GM21381 (cell line): Measurements from ENCODE around the gene SETBP1.

ENCODE experiments used
- ATAC-seq: cut with Tn5 transposase; IDR thresholded peaks from one replicate; pipeline ENCODE4 v1.9.1; 2021; ENCODE audit warnings: mild to moderate bottlenecking, moderate library complexity; ENCODE audit not compliant: unreplicated experiment

Gene SETBP1

DNA sequence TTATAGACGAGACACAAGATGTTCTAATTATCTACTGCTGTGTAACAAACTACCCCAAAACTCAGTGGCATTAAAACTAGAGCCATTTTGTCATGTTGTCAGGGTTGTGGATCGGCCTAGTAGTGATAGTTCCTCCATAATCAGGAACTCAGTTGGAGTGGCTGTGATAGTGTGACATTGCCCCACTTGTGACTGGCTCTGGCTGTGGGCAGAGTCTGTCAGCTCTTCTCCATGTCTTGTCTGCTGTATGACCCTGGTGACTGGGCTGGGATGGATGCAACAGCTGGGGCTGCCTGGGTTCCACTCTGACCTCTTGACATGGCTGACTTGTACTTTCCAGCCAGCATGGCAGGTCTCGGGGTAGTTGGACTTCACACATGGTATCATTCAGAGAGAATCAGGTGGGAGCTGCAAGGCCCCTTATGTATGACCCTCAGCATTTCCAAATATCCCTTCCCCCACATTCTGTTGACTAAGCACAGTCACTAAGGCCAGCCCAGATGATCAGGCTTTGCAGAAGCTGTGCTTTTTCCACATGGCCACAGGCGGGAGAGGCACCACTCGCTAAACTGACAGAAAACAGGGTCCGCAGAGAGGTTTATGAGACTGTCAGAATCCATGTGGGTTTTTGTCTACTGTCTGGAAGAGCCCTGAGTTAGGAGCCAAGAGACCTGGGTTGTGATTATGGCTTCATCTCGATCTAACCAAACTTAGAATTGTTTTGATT is 50.3 kb downstream of the SETBP1 start:
- no peak for ATAC-seq

DNA sequence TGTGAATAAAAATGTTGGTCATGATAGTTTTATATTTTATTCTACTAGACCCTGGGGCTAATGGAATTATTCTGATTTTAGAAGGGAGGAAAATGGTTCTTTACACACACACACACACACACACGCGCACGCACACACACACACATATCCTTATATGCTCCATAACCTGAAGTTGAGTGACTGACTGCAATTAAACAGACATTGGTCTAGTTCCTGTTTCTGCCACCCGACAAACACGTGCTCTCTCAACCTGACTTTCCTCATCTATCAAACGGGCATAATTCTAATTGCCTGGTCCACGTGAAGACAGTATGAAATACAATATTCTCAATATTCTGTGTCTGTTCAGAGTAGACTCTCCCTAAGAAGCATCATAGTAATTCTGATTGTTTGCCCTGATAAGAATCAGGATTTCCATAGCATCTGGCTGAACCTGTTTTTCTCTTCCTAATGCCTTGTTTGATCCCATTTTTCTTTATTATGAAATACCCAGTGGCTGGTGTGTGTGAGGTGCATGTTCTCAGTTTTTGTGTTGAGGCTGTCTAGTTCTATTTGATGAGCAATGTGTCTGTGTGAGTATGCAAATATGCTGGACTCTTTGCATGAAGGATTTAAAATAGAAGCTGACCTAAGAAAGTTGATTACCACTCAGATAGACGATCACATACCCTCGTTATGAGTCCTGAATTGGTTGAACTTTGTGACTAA is 51.0 kb downstream of the SETBP1 start:
- ATAC-seq, result no peak

DNA sequence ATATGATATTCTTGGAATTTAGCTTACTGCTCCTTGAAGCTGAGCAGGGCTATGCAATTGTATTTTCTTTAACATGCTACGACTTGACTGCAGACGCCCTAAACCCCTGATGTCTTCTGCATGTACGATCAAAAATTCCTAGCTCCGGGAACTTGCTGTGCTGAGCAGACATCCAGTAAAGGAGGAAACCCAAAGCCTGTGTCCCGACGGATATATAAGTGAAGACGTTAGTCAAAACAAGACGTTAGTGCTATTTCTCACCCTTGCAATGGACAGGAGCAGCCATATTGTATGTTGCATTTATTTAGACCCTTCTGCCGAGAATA is 51.5 kb downstream of the SETBP1 start:
- ATAC-seq, result no peak

DNA sequence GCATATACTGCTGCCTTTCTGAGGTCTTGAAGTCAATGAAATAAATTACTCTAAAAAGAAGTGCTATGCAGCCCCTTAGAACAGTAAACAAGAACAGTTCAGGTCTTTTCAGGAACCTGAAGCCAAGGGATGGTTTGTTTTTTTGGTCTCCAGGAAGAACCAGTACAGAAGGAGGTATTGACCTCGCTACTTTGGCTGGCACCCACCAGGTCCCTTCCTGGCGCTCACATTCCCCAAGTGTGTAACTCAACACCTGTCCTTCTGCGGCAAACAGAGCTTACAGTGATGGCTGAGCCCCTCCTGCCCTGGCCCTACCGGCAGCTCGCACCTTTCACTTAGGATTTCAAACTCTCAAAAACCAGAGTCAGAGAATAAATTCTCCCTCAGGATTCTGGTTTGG is 51.9 kb downstream of the SETBP1 start:
- no peak for ATAC-seq

DNA sequence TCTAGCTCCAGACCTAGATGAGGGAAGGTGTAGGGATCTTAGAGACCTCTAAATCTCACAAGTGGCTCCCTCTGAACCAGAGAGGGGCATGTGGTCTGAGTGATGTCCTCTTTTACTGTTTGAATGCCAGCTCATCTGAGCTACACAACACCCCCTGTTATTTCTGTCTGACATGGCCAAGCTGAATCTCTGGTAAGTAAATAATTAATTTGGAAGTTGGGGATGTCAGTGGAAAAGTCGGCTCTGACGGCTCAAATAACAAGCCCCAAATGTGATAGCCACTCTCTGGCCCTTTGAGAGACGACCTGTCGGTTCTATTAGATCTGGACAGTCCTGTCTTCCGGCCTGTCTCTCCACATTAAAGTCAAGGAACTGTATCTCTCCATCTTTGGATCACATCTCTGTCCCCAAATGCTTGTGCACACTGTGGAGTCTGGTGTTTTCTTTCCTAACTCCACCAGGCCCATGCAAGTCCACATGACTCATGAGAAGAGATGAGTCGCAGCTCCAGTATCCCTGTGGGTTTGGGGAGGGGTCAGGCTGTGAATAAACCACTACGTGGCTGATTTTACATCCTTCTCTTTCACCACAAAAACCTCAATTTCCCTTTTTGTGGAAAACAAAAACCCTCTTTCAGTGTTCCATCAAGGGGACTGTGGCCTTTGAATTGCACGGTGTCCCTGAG is 52.5 kb downstream of the SETBP1 start:
- no peak for ATAC-seq

DNA sequence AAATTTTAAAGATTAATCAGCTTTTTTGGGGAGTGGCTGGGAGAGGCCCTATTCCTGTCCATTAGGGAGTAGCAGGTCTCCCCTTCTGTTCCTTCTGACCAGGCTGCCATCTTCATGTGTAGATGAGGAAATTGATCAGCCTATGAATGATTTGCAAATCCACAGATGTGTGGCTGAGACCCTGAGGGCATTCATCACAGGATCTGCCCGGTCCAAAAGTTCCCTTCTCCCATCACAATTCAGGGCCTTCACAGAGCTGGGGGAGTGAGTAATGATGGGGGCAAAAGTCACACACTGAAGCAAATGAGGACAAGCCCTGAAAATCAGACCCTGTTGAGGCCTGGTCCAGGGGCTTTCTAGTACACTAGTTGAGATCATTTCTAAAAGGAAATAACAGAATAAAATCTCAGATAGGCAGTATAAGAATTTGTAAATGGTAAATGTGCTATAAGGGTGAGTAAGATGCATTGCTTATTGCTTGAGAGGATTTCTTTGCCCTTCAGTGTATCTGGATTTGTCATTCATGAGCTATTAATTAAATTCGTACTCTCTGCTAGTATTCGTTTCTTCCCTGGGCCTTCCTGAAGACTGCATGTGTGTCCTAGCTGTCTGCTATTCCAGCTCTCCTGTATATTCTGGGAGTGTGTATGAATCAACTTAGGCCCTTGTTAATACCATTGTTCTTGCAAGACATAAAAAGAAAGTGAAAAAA is 53.2 kb downstream of the SETBP1 start:
- ATAC-seq, result no peak

DNA sequence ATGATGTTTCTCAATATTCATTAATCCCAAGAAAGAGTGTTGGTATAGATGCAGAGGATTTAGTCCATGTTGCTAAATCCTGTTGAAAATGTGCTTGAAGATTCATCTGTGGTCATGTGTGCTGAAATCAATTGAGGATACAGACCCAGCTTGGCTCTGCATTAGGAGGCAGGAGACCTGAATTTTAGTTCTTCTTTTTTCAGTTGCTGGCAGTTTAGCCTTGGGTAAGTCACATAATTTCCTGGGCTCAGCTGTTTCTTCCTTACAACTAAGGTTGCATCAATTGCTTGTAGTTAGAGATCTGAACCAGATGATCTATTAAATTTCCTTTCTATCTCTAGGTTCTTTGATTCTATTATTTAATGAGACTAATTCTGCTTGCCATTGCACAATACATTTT is 54.4 kb downstream of the SETBP1 start:
- ATAC-seq, result no peak

DNA sequence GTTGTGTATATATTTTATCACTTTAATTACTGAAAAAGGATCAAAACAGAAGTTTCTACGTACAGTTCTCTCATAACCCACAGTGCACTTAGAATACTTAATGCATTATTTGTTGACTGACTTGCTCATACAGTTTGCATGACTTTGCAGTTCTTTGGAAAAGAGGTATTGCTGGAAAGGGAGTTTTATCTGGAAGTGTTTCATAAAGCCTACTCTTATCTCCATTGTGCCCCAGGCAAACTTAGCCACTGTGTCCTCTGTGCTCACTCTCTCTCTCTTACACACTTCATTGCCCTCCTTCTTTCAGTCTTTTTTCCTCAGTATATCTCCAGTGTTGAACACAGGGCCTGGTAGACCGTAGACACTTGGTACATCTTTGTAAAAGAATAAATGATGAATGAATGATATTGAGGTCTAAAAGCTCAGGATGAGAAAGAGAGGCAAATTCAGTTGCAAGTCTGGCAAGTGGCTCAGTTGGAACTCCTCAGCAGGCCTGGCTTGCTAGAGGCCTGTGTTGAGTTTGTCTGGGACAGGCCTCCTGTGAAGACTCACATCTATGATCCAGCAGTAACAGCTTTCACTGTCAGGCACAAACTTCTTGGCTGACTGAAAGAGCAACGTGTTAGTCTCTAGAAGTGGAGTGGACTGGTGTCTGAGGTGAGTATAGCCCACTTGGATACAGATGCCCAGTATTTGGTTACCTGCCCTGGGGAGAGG is 56.1 kb downstream of the SETBP1 start:
- no peak for ATAC-seq

DNA sequence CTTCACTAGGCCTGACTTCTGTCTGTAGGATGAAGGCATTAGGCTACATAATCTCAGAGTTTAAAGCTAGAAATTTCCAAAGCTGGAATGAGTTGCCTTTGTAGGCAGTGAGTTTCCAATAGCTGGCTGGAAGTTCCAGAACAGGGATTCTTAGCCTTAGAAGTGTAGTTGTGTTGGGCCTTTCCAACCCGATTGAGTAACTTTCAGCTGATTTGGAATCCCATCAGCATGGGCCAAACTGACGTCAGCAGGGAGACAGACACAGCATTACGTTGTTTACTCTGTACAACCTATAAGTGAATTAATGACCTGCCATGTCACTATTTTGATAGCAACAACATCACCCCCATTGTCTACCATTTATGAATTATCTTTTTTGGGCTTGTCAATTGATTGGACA is 56.9 kb downstream of the SETBP1 start:
- ATAC-seq, result no peak

DNA sequence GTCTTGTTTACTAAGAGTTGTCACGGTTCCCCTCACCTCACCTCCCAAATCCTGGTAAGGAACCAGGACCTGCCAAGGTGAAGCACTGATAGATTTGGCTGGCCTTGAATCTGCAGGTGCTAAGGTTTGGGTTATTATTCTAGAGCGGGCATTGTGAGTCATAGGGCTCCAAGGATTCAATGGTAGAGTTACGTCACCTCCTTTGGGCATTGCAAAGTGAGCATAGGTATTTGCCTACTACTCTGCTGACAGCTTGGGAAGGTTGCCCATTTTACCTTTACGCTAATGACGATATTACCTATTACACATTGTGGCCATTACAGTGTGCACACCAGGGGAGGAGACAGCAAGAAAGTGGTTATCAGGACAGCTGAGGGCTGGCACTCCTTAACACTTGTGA is 59.3 kb downstream of the SETBP1 start:
- no peak for ATAC-seq

DNA sequence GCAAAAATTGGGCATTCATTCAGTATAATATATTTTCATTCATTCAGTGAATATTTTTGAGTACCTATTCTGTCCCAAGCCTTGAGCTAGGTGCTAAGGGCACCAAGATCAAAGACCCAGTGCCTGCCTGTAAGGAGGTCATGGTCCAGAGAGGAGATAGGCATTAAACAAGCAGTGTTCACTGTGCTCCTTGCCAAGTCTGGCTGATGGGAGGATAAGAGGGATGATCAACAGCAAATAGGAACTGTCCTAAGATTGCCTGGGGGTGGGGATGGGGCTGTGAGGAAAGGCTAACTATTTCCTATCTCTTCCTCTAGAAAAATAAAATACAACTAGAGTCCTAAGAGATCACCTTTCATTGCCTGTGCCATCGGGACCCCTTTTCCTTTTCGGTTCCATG is 60.4 kb downstream of the SETBP1 start:
- ATAC-seq, result no peak

DNA sequence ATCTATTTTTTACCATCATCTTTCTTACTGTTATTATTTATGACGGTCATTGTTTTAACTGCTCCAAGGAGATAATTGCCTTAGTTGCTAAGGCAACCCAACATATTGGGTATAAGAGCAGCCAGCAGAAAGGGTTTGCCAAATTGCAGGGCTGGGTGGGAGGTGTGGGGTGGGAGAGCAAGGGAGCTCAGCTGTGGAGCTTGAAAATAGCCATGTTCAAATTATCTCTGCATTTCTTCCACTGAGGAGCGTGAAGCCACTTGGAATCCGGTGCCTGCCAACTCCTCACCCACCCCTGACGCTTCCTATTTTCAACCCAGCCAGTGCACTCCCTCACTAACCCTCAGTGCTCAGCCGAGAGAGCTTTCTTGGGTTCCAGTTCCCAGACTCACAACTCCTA is 60.8 kb downstream of the SETBP1 start:
- ATAC-seq, result no peak

DNA sequence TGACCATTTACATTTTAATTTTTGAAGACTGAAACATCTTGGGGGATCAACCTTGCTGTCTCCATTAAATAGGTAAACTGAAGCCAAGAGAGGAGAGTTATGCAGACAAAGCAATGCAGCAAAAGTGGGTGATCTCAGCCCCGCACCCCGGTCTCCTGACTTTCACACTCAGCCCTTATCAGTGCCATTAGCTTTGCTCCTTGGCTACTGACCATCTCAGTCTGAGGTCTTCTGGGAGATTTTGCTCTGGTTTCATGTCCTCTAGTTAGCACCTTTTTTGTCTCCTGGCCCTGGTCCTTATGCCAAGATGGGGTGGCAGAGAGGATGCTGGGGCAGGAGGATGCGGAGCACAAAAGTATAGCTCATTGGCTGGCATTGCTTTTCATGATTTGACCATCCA is 61.4 kb downstream of the SETBP1 start:
- no peak for ATAC-seq

DNA sequence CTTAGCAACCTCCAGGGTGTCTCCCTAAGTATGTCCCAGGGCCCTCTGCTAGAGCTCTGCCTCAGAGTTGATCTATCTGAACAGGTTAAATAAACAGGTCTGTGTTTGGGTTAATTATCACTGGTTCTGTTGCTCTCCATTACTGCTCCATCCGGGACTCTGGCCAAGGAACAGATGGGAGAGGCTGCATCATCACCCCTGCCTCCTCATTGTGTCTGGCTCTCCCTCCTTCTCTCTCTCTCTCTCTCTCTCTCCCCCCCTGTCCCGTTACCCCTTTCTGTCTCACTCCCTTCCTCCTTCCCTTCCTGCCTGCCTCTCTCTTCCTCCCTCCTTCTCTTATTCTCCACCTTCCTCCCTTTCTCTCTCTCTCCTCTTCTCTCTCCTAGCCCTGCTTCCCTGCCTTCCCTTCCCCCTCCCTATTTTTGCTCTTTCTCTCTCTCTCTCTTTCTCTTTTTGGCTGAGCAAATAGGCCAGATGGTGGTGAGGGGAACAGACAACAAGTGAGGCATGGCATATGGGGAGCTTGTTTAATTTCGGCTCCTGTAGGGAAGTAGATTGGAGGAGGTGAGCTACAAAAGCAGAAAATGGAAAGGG is 62.1 kb downstream of the SETBP1 start:
- ATAC-seq, result no peak

DNA sequence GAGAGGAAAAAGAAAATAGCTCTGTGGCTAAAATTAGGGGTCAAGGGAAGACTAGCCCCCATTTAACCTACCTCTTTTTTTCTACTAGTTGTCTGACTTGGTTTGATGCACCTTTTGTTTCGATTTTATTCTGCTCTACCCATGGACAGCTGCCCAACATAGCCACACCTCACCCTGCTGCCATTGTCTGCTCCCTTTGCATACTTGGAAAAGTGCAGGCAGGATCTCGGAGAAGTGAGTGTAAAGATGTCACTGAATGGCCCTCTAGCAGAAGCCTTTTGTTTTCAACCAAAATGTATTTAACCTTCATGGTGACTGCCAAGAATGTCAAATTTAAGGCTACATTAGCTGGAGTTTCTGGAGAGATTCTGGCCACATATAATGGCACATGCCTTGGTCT is 62.9 kb downstream of the SETBP1 start:
- ATAC-seq, result no peak

DNA sequence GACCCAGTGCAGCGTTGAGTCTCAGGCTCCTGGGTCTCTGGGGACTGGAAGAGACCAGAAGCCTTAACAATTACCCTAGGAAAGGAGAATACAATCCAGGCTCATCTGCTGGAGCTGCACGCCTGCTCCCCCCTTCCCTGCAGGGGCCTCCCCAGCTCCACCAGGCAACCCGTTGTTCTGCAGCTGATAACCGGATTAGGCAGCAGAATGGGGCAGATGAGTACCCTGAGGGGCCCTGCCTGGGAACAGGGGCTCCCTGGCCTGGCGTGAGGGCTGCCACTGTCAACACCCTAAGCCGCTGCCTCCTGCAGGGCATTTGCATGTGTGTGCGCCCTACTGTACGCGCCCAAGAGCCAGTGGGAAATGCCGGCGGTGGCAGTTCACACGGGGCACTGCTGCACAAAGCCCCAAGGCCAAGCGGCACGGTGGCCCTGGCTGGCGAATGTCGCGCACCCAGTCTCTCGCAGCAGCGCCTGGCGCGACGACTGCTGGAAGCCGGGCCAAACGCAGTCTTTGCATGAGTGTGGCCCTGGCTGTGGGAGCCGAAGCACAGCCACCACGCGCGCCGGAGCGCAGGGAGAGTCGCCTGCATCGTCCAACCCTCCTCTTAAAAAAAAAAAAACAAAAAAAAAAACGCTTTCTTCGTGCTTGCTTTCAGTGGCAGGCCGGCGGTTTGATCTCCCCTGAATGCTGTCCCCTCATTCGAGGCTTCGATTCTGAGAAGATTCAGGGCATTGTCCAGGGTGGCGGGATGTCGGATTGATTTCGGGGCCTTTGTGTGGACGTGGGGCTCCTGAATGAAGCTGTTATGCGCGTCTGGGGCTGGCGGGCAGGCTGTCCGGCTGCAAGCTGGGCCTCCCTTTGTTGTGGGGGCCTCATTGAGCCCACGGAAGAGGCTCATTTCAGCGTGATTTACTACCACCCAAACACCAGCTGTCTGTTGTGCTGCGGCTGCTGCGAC is 63.8 kb downstream of the SETBP1 start:
- ATAC-seq, result no peak

DNA sequence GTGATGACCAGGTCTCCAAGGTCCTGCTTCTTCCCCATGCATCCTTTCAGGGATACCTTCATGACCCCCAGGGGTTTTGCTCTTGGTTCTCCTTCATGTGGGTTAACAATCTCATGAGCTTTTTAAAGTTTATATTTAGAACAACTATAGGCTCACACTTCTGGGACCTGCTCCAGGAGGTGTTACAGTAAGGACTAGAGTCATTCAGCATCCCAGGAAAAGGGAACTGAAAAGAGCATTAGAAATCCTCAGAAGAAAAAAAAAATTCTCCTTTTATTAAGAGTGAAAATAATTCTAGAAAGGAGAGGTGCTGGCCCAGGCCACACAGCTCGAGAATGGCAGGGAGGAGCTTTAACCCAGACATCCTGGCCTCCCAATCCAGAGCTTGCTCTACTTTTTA is 66.5 kb downstream of the SETBP1 start:
- no peak for ATAC-seq

DNA sequence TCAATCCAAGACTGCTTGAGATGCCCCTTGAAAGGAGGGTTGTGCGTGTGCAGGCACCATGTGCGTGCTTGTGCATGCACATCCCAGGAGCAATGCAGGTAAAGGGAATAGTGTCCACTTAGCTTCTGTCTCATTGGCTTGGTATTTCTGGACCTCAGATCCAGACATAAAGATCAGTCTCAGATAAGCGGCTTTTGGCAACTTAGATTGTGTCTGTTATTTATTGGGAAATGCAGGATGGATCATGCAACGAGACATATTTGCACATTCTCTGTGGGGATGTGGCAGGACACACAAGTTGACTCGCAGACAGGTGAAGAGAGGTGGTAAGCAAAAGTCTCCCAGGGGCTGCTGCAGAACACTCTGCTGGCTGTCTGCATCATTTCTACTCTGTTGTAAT is 67.9 kb downstream of the SETBP1 start:
- no peak for ATAC-seq

DNA sequence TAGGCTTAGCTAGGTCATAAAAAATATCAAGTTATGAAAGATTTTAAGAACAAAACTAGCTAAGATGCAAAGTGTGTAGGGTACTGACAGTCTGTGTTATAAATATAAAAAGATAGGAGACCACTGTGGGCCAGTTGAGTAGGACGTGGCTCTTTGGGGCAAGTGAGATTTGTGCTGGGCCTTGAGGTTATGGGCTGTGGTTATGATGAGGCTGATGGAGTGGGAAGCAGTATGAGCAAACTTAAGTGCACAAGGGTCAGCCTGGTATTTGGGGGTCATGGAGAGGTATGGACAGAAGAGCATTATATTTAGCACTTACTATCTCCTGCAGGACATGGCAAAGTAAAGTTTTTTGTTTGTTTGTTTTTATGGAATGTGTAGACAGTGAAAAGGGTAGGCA is 70.1 kb downstream of the SETBP1 start:
- no peak for ATAC-seq

DNA sequence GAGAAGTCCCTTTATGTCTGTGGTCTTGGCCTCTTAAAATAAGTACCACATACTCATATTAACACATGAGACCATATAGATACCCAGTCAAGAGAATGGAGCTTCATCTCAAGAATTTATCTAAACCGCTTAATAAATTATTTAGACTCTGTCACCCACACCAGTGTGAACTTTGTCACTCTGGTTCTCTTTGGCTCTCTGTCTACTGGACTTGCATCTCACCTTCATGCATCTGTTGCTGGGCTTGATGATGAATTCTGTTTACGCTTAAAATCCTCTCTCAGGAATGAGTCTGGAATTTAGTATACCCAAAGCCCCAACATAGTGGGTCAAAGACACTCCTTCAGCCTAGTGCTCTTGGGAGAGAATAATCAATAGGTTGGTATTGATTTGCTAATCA is 73.9 kb downstream of the SETBP1 start:
- no peak for ATAC-seq
